A673 (cell line): ENCODE measurements around the gene ZEB2.

Source experiments
- CTCF ChIP-seq: fragments of 300-800, 200-600 bp; sonication (generic); conservative IDR thresholded peaks from 2 replicates; pipeline ENCODE4 v1.5.1; 2017; ENCODE audit warnings: low read depth, mild to moderate bottlenecking, antibody characterized with exemption, low read length, moderate library complexity, mixed read lengths
- EZH2 ChIP-seq: fragments of 200-600 bp; sonication (generic); IDR thresholded peaks from 2 replicates; pipeline ENCODE4 v1.6.1; 2017; ENCODE audit warnings: borderline replicate concordance, low read depth, mild to moderate bottlenecking, mixed read lengths, antibody characterized with exemption, low read length; ENCODE audit not compliant: poor library complexity, severe bottlenecking

GRCh38 chr2:144426355-144426754, 93.6 kb downstream of the ZEB2 start:
- no peak for TF ChIP-seq EZH2
- no peak for TF ChIP-seq CTCF
